ENCODE results near the gene KLHL5.
"Not testable (repeated sequence)": the region's sequence is repeated elsewhere in the genome, so short reads cannot be mapped to it uniquely, and the experiment has no call there.

KLHL5 gene

DNA sequence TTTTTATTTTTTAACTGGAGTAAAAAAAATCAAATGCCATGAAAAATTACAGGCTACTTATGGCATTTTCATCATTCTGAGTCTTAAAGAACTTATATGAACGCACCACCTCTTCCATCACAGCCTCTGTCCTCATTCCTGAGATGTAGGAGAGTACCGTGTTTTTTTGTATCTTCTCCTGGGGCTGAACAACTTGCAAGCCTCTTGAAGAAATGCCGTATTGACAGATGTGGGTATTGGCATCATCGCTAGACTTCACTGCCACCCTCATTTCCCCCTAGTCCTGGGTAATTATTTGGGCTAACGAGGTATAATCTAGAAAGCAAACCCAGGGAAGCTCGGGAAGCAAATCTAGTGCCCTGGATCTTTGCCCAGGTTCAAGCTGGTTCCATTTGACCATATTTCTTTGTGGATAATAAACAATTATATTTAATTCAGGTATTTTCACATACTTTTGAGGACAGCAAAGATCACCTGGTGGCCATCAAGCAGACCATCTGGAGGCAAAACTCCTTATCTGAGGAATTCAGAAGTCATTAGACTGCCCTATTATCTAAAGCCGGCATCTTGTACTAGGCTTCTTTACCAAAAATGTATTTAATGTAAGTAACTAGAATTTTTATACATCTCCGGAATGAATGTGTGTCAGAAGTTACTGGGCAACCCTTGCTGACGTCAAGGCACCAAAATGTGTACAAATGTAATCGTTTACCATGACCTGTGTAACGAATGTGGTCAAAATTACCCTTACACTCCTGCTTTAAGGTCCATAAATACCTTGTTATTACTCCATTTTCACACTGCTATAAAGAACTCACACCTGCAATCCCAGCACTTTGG is 64.4 kb downstream of the KLHL5 start:
- Histone ChIP-seq H3K9ac (ENCODE audit: low read length) (no peak overlapping the region), H3K23ac (ENCODE audit: low read length) (no peak overlapping the region)

DNA sequence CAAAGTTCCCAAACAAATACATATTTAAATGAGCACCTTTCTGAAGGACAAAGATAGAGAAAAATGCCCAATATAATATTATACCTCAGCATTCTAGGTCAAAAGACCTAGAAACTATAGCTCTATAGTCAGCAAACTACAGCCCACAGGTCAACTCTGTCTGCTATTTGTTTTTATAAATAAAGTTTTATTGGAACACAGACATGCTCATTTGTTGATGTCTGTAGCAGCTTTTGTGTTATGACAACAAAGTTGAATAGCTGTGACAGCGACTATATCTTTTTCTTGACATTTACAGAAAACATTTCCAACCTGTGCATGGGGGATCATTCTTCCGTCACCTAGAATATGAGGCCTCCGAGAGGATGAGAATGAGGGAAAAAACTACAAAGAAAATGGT is 71.6 kb downstream of the KLHL5 start:
- WGBS (ENCODE audit: extremely low coverage, insufficient coverage, insufficient read length): no CpG with 5 or more reads among the region's 3 CpGs
- H3K23ac ChIP-seq (ENCODE audit: low read length): no peak overlapping the region
- H3K4me2 ChIP-seq (ENCODE audit: low read length): no peak overlapping the region
- H3K4me1 ChIP-seq (ENCODE audit: control insufficient read depth in 1 of 2, insufficient read depth in 2 of 2, low read length in 2 of 2): peaks cover 0 to 1% of the 10 kb centered on the region in 2 experiments
- no peak overlapping the region for H2BK5ac ChIP-seq (ENCODE audit: low read depth, low read length, poor library complexity)
- H3K4me3 ChIP-seq (ENCODE audit: low read depth, low read length): no peak overlapping the region
- DNase-seq: no peak
- no peak overlapping the region for H2BK12ac ChIP-seq (ENCODE audit: low read length)
- H3K79me2 ChIP-seq (ENCODE audit: control insufficient read depth, insufficient read depth, low read length, poor library complexity): peaks cover 2% of the 10 kb centered on the region
- H4K12ac ChIP-seq (ENCODE audit: low read depth, low read length): no peak overlapping the region
- no peak overlapping the region for H3K9ac ChIP-seq (ENCODE audit: low read length)
- H3K9me3 ChIP-seq (ENCODE audit: insufficient read depth, low read depth, low read length): peaks cover 2% of the 10 kb centered on the region
- H3K4ac ChIP-seq (ENCODE audit: low read depth, low read length): no peak overlapping the region
- H2BK120ac ChIP-seq (ENCODE audit: insufficient read depth, low read length, poor library complexity): no peak overlapping the region
- no peak overlapping the region for H4K91ac ChIP-seq (ENCODE audit: low read depth, low read length)
- H2AFZ ChIP-seq (ENCODE audit: insufficient read depth, low read length, poor library complexity): no peak overlapping the region
- no peak overlapping the region for H2AK5ac ChIP-seq (ENCODE audit: low read length)
- no peaks in the 10 kb centered on the region for H3K79me1 ChIP-seq (ENCODE audit: low read length)
- no peaks in the 10 kb centered on the region for H3K27me3 ChIP-seq (ENCODE audit: insufficient read depth, low read length)
- H3K18ac ChIP-seq (ENCODE audit: low read length): no peak overlapping the region
- no peak overlapping the region for H3K14ac ChIP-seq (ENCODE audit: low read length)
- no peaks in the 10 kb centered on the region for H3K36me3 ChIP-seq (ENCODE audit: control insufficient read depth in 1 of 2, insufficient read depth in 2 of 2, low read length in 2 of 2)
- H3K27ac ChIP-seq (ENCODE audit: low read depth, low read length): no peak overlapping the region
- no peak overlapping the region for H4K8ac ChIP-seq (ENCODE audit: low read depth, low read length)

More for the DNA sequence above, 64.4 kb downstream of the KLHL5 start:
- Histone ChIP-seq H3K27ac (ENCODE audit: low read depth, low read length) (no peak overlapping the region), H3K79me2 (ENCODE audit: control insufficient read depth, insufficient read depth, low read length, poor library complexity) (no peaks in the 10 kb centered on the region), H3K14ac (ENCODE audit: low read length) (no peak overlapping the region), H2AFZ (ENCODE audit: insufficient read depth, low read length, poor library complexity) (no peak overlapping the region), H2BK120ac (ENCODE audit: insufficient read depth, low read length, poor library complexity) (no peak overlapping the region), H3K4me1 (ENCODE audit: control insufficient read depth in 1 of 2, insufficient read depth in 2 of 2, low read length in 2 of 2) (no peaks in the 10 kb centered on the region), H4K8ac (ENCODE audit: low read depth, low read length) (no peak overlapping the region), H3K9me3 (ENCODE audit: insufficient read depth, low read depth, low read length) (peaks cover 2% of the 10 kb centered on the region), H3K4ac (ENCODE audit: low read depth, low read length) (no peak overlapping the region), H4K91ac (ENCODE audit: low read depth, low read length) (no peak overlapping the region), H2BK5ac (ENCODE audit: low read depth, low read length, poor library complexity) (no peak overlapping the region), H2BK12ac (ENCODE audit: low read length) (no peak overlapping the region), H3K4me3 (ENCODE audit: low read depth, low read length) (no peak overlapping the region), H3K79me1 (ENCODE audit: low read length) (no peaks in the 10 kb centered on the region), H3K4me2 (ENCODE audit: low read length) (no peak overlapping the region), H3K36me3 (ENCODE audit: control insufficient read depth in 1 of 2, insufficient read depth in 2 of 2, low read length in 2 of 2) (peaks cover 0 to 1% of the 10 kb centered on the region in 2 experiments), H3K18ac (ENCODE audit: low read length) (no peak overlapping the region), H3K27me3 (ENCODE audit: insufficient read depth, low read length) (no peaks in the 10 kb centered on the region), H2AK5ac (ENCODE audit: low read length) (no peak overlapping the region), H4K12ac (ENCODE audit: low read depth, low read length) (no peak overlapping the region)
- peak; percentile 86 to 96 for DNase-seq
- no CpG with 5 or more reads among the region's 11 CpGs for WGBS (ENCODE audit: extremely low coverage, insufficient coverage, insufficient read length)

GRCh38 chr4:39134683-39135306 is 72.8 kb downstream of the KLHL5 start:
- Histone ChIP-seq H2BK12ac (ENCODE audit: low read length) (no peak overlapping the region), H3K79me1 (ENCODE audit: low read length) (no peaks in the 10 kb centered on the region), H2AK5ac (ENCODE audit: low read length) (no peak overlapping the region), H3K18ac (ENCODE audit: low read length) (no peak overlapping the region), H3K4ac (ENCODE audit: low read depth, low read length) (no peak overlapping the region), H3K23ac (ENCODE audit: low read length) (no peak overlapping the region), H3K27ac (ENCODE audit: low read depth, low read length) (no peak overlapping the region), H3K14ac (ENCODE audit: low read length) (no peak overlapping the region), H3K4me2 (ENCODE audit: low read length) (peak overlapping the region; percentile 43), H3K9me3 (ENCODE audit: insufficient read depth, low read depth, low read length) (no peaks in the 10 kb centered on the region), H3K79me2 (ENCODE audit: control insufficient read depth, insufficient read depth, low read length, poor library complexity) (peaks cover 2% of the 10 kb centered on the region), H4K8ac (ENCODE audit: low read depth, low read length) (no peak overlapping the region), H3K9ac (ENCODE audit: low read length) (no peak overlapping the region), H4K91ac (ENCODE audit: low read depth, low read length) (no peak overlapping the region), H4K12ac (ENCODE audit: low read depth, low read length) (no peak overlapping the region), H2AFZ (ENCODE audit: insufficient read depth, low read length, poor library complexity) (no peak overlapping the region), H2BK5ac (ENCODE audit: low read depth, low read length, poor library complexity) (no peak overlapping the region), H2BK120ac (ENCODE audit: insufficient read depth, low read length, poor library complexity) (no peak overlapping the region), H3K4me3 (ENCODE audit: low read depth, low read length) (no peak overlapping the region), H3K4me1 (ENCODE audit: control insufficient read depth in 1 of 2, insufficient read depth in 2 of 2, low read length in 2 of 2) (peaks cover 0 to 1% of the 10 kb centered on the region in 2 experiments), H3K36me3 (ENCODE audit: control insufficient read depth in 1 of 2, insufficient read depth in 2 of 2, low read length in 2 of 2) (no peaks in the 10 kb centered on the region), H3K27me3 (ENCODE audit: insufficient read depth, low read length) (no peaks in the 10 kb centered on the region)
- no CpG with 5 or more reads among the region's 2 CpGs for WGBS (ENCODE audit: extremely low coverage, insufficient coverage, insufficient read length)
- no peak for DNase-seq

DNA sequence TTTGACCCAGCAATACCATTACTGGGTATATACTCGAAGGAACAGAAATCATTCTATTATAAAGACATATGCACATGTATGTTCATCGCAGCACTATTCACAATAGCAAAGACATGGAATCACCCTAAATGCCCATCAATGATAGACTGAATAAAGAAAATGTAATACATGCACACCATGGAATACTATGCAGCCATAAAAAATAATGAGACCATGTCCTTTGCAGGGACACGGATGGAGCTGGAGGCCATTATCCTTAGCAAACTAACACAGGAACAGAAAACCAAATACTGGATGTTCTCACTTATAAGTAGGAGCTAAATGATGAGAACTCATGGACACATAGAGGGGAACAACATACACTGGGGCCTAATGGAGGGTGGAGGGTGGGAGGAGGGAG is 76.2 kb downstream of the KLHL5 start:
- H2BK12ac ChIP-seq (ENCODE audit: low read length); H2AK5ac ChIP-seq (ENCODE audit: low read length): not testable (repeated sequence)

More for the DNA sequence above, 76.2 kb downstream of the KLHL5 start:
- not testable (repeated sequence) for H3K18ac ChIP-seq (ENCODE audit: low read length); H2BK5ac ChIP-seq (ENCODE audit: low read depth, low read length, poor library complexity); H4K12ac ChIP-seq (ENCODE audit: low read depth, low read length); H3K4me1 ChIP-seq (ENCODE audit: control insufficient read depth in 1 of 2, insufficient read depth in 2 of 2, low read length in 2 of 2); H3K4me3 ChIP-seq (ENCODE audit: low read depth, low read length); H3K4me2 ChIP-seq (ENCODE audit: low read length); H3K27me3 ChIP-seq (ENCODE audit: insufficient read depth, low read length); H3K36me3 ChIP-seq (ENCODE audit: control insufficient read depth in 1 of 2, insufficient read depth in 2 of 2, low read length in 2 of 2); H3K23ac ChIP-seq (ENCODE audit: low read length); H4K8ac ChIP-seq (ENCODE audit: low read depth, low read length); H3K9ac ChIP-seq (ENCODE audit: low read length); H3K4ac ChIP-seq (ENCODE audit: low read depth, low read length); H4K91ac ChIP-seq (ENCODE audit: low read depth, low read length); H3K79me2 ChIP-seq (ENCODE audit: control insufficient read depth, insufficient read depth, low read length, poor library complexity); H3K79me1 ChIP-seq (ENCODE audit: low read length); DNase-seq; H3K9me3 ChIP-seq (ENCODE audit: insufficient read depth, low read depth, low read length); H3K14ac ChIP-seq (ENCODE audit: low read length); H2AFZ ChIP-seq (ENCODE audit: insufficient read depth, low read length, poor library complexity); H3K27ac ChIP-seq (ENCODE audit: low read depth, low read length); H2BK120ac ChIP-seq (ENCODE audit: insufficient read depth, low read length, poor library complexity)
- no CpG with 5 or more reads among the region's 3 CpGs for WGBS (ENCODE audit: extremely low coverage, insufficient coverage, insufficient read length)
